HG03342 (cell line): ENCODE data around the gene EFCAB7.

Experiments
- ATAC-seq: cut with Tn5 transposase; IDR thresholded peaks from one replicate; pipeline ENCODE4 v1.9.1; 2021; ENCODE audit warnings: mild to moderate bottlenecking, moderate library complexity; ENCODE audit not compliant: unreplicated experiment

Gene EFCAB7

DNA sequence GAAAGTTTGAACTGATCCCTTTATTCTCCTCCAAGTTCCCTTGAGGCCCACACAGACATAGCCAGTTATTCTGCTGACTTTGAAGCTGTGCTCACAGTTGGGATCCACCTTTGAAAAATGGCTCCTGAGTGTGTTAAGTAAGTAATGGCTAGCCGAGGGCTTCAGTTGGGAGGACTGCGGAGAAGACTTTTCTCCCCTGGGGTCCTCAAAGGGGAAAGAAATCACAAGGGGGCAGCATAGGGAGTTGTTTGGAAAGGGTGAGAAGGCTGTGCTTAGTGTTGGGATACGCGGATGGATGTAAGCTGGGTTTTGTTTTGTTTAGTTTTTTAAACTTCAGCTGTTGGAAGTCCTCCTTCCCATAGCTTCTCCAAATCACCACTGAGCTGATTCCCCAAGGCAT, 78.1 kb downstream of the EFCAB7 start:
- ATAC-seq: no peak

DNA sequence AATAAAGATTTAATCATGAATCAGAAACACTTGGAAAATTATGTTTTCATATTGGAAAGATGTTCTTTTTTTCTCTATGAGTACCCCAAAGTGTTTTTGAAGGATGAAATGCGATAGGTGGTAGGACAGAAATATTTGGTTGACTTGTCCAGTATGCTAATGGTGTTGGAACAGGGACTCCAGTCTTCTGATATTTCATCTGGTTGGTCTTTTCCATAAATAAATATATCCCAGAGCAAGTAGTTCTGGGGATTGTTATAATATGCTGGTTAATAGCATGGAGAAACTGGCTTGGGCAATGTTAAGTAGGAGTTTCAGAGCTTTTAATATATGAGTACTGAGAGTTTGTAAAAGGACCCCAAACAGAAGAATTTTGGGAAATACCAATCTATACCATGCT, 78.6 kb downstream of the EFCAB7 start:
- ATAC-seq: no peak

DNA sequence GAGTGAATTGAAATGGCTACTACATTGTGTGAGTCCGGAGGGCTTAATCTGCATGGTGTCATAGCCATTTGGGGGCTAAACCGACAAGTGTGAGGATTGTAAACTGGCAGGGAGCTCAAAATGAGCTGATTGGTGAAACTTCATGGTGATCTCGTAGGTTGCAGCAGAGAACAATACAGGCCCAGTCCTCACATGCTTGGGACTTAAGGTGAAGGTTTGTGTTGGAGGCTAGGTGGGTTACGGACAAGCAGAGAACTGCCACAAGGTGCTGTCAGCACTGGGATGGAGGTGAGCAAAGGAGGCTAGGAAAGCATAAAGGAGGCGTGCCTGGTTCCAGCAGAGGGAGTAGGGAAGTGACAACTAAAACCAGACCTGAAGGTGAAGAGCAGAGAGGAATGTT, 79.3 kb downstream of the EFCAB7 start:
- ATAC-seq: no peak

DNA sequence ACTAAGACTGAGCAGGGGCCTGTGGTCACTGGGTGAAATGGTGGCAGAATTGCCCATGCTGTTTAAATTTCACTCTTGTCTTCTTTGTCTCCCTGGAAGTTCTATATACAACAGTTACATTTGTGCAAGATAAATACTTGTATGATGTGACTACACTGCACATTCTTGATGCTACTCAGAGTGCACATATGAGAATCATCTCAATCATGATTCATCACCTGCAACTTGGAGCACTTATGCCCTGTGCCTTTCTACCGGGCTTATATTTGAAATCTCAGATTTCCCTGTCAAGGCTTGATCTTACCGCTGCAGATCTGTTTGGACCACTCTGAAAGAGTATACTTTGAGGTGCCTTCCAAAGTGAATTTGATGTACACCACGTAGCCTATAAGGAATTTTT, 80.5 kb downstream of the EFCAB7 start:
- no peak for ATAC-seq

DNA sequence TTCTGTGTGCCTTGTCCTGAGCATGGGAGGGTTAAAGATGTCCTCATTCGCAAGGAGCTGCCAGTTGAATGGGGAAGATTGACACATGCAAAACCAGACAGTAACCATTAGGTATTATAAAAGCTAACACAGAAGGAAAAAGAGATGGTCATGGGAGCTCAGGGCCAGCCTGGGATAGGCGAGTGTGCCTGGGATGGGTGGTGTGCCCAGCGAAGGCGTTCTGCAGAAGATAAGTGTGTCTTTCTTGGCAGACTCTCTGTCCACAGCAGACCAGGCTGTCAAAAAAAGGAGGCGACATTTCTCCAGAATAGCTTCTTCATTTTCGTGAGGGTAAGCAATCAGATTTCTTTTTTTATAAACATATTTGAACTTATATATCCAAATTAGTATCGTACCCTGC, 84.0 kb downstream of the EFCAB7 start:
- no peak for ATAC-seq

DNA sequence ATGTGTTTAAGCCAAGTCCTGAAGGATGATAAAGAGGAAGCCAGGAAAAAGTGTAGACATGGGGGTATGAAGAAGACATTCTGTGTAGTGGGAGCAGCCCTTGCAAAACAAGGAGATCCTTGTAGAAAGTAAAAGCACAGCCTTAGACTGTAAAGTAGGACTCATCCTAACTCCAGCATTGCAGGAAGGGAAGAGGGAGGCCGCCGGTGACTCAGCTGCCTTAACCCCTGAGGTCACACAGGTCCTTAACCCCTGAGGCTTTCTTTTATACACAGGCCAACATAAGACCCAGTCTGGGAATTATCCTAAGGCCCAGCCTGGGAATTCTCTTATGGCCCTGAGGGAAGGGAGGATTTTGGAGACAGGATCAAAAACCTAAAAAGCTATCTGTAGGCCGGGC, 87.9 kb downstream of the EFCAB7 start:
- ATAC-seq: no peak

DNA sequence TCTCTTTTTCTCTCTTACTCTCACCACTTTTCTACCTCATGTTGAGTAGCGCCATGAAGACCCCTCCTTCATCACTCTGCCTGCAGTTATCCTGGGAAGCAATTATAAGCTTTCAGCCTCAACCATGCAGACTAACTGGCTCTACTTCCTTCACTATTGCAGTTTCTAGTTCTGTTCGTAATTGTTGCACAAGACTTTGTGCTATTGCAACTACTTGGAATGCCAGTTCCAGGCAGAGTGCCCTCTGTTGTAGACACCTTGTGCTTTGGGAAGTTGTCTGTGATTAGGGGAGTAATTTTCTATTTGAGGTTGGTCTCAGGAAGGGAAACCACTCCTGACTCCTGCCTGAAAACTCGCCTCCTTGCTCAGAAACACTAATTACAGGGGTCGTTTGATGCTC, 89.2 kb downstream of the EFCAB7 start:
- no peak for ATAC-seq

DNA sequence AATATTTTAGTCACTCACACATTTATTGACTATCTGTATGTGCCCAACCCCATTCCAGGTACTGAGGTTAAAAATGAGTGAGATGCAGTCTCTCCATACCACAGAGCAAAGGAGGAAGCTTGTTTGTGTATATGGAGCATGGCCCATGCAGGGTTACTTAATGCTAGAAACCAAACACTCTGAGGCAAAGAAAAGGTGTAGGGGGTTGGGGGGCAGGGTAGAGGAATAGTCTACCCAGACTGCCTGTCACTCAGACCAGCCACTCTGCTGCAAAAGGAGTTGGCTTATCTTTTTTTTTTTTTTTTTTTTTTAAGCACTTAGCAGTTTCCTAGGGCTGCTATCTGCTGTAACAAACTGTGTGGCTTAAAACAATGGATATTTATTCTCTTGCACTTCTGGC, 89.6 kb downstream of the EFCAB7 start:
- no peak for ATAC-seq

DNA sequence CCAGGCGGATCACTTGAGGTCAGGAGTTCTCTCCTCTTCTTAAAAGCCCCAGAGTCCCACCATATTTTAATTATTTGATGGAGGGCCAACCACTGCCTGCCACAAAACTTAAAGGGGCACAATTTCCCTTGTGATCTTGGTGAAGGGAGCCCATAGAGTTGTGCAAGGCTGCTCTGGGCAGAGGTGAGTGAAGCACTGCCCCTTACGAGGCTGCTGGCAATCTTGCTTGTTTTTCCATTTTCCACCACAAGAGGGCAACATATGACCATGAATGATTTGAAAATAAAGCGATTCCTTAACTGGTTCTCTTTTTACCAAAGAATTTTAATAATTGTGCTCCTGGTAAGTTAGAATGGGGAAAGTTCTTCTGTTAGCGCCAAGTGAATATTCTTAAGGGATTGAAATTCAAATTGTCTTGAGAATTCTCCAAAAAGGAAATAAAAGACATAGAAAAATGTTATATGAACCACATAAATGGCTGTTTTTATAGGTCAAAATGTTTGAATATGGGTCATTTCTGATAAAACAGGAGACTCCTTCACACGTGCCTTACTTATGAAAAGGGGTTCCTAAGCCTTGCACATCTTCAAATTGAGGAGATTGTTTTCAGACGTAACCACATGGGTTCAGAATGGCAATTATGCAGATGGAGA, 92.6 kb downstream of the EFCAB7 start:
- ATAC-seq: peak; percentile 63

DNA sequence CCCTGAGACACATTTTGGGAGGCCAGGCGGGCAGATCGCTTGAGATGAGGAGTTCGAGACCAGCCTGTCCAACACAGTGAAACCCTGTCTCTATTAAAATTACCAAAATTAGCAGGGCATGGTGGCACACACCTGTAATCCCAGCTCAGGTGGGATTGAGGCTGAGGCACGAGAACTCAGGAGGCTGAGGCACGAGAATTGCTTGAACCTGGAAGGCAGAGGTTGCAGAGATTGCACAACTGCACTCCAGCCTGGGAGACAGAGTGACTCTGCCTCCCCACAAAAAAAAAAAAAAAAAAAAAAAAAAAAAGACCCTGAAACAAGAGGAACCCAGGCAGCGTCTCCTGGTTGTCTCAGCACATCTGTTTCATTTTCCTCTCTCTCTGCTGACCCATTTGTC, 94.1 kb downstream of the EFCAB7 start:
- no peak for ATAC-seq

DNA sequence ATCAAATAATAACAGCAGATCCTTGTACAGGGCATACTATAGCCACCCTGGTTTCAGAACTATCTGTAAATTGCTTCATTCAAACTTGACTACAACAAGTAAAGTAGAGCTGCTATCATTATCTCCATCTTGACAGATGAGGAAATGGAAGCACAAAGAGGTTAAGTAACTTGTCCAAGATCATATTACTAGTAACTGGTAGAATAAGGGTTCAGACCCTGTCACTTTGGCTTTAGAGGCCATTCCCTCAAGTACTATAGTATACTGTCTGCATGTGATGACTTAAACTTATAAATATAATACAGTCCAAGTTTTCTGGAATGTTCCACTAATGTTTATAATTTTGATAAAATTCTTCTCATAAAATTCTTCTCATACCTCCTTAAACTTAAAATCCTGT, 94.7 kb downstream of the EFCAB7 start:
- no peak for ATAC-seq

DNA sequence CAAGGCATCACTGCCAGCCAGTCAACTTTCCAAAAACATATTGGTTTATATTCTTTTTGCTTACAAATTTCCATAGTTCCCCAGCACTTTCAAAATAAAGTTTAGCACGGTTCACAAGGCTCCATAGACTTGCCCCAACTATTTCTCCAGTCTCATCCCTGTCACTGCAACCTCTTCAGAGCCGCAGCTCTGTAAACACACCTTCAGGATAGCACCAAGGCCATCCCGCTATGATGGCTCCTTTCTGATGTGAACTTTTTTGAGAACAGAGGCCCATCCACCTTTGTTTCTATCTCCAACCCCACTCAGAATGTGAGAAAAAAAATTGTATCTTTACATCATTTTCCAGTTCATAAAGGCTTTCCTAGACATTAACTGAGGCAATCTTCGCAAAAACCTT, 96.2 kb downstream of the EFCAB7 start:
- ATAC-seq: no peak

DNA sequence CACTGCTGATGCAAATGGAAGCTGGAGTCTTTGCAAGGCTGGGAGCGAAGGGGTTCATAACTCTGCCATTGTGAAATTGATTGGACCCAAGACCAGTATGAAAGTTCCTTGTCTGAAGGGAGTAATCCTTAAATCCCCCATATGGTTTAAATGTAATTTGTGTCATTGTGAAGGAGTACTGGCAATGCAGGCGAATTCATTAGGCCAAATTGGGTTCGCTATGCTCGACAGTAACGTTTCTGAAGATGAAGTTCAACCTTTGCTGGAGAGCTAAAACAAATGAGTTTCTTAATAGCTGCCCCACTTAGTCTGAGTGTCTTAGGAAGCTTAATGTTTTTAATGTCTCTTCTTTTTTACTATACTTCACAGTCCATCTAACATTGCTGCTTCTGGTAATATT, 97.3 kb downstream of the EFCAB7 start:
- no peak for ATAC-seq

DNA sequence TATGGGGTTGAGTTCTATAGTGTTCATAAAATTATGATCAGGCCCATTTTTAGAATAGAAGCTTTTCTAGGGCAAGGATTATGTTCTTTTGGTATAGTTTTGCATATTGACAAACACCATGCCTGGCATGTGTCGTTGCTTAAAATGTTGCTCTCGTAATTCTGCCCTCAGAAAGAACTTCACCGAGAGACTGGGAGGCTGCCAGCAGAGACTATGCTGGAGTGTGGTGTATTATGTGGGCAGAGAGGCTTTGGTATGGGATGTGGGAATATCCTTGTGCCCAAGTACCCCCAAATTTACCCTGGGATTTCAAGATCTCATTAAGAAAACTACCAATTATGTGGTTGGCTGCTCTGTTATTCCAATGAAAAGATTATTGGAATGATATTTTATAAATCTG, 97.8 kb downstream of the EFCAB7 start:
- no peak for ATAC-seq

DNA sequence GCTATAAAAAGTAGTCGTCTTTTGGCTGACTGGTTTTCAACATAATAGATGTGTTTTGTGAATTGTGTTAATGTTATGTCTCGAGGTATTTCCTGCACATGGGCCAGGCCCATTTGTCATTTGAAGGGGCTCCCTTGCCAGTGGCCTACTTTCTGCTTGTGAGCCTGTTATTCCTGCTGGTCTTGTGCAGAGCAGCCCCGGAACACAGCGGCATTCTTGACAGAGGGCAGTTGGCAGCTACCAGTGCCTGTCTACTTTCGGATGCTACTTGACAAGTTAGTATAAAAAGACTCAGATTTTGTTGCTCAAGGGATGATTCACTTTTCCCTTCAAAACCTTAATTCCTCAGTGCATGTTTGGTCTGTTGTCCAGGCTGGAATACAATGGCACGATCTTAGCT, 98.4 kb downstream of the EFCAB7 start:
- ATAC-seq: no peak
